GM18909 (cell line): Measurements from ENCODE around the gene LIN7C.
"Not testable (repeated sequence)": the region's sequence is repeated elsewhere in the genome, so short reads cannot be mapped to it uniquely, and the experiment has no call there.

ENCODE experiments used
- ATAC-seq: cut with Tn5 transposase; IDR thresholded peaks from one replicate; pipeline ENCODE4 v1.9.1; 2021; ENCODE audit warnings: mild to moderate bottlenecking; ENCODE audit not compliant: unreplicated experiment, poor library complexity

The LIN7C gene

DNA sequence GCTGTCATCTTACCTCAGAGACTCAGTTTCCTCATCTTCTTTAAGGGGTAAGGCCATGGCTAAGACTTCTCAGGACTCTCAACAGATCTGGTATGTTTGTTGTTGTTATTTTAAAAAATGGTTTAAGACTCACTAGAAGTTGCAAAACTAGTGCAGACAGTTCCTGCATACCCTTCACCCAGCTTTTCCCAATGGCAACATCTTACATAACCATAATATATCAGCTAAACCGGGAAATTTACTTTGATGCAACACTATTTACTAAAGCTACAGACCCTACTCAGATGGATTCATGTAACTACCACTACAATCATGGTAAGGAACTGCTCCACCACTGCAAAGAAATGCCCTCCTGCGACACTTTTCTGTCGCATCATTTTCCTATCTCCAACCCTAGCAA is 54.4 kb downstream of the LIN7C start:
- no peak for ATAC-seq

DNA sequence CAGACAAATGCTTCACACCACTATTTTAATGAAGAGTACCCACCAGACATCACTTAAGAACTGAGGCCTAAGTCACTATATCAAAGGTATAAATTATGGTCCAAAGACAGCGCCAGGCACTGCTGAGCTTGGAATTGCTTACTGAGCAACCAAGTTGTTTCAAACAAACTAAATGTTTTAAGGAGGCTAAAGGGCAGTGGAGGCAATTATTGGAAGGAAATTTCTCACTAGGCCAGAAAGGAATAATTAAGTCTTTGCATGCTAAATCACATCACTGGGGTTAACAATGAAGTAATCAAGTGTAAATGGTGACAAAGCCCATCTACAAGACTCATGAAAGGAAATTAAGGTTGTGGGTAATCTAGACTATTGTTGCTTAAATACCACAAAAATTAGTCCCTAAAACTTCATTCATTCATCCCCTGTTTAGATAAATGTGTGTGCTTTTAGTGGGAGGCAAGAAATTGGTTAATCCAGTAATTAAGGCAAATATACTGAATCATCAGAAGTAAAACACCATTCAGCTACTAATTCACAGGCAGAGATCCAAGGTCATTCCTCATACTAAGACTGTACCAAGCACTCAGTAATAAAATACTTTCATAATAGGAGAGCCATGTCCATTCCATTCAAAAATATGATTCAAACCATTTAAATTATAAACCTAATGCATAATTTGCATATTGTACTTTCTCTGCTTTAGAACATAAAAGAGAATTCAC is 55.2 kb downstream of the LIN7C start:
- ATAC-seq = no peak

- not testable (repeated sequence) for ATAC-seq
These were observed 58.4 kb downstream of the LIN7C start for GRCh38 chr11:27448184-27448540.

DNA sequence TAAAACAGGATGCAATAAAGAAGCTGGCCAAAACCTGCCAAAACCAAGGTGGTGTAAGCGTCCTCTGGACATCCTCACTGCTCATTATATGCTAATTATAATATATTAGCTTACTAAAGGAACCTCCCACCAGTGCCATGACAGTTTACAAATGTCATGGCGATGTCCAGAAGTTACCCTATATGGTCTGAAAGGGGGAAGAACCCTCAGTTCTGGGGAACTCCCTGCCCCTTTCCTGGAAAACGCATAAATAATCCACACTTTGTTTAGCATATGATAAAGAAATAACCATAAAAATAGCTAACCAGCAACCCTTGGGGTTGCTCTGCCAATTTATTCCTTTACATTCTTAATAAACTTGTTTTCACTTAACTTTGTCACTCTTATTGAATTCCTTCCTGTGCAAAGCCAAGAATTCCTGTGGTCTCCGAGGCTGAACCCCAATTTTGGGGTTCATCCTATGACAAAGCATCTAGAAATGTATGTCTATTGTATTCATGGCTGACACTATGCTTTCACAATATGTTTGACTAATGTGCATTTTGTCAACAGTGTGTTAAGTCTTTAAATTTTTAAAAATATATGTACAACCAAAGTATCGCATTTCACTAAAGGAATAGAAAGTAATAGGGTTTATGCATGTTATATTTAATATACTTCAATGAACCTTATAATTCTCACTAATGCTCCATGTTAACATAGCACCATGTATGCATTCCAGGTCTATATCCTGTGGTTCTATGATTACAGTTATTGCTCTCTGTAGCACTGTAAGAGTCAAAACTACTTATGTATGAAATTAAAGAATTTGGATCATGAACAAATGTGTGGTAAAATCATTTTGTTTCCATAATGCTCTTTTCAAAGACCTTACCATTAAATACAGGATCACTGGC is 59.0 kb downstream of the LIN7C start:
- ATAC-seq = no peak

DNA sequence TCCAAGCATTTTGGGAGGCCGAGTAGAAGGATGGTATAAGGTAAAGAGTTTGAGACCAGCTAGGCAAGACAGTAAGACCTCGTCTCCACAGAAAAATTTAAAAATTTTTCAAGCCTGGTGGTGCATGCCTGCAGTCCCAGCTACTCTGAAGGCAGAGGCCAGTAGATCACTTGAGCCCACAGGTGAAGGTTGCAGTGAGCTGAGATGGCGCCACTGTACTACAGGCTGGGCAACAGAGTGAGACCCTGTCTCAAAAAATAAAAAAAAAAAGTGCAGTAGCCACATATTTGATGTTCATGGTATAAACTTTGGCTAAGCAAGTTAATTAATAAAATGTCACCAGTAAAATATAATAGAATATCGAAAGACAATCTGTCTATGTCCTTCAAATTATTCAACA is 60.9 kb downstream of the LIN7C start:
- ATAC-seq = no peak

DNA sequence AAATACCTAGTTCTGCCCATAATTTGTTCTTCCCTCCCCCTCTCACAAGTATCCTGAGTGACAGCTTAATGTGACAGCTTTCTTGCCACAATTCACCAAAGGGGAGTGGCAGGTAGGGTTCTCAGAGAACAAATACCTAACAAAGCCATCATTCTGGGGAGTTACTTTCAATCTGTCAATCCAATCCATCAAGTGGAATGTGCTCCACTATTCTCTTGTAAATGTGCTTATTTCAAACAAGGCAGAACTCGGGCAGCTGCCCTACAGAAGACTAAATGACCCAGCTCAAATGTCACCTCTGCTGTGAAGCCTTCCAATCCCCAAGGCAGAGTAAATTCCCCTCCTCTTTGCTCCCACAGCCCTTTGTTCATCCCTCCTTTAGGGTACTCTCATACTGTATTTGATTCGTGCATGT is 61.8 kb downstream of the LIN7C start:
- no peak for ATAC-seq
